Testis (tissue), 3 donors: ENCODE data around the gene MTR. TPM values are rescaled to one million over a fixed set of nuclear protein-coding genes. Genes with fewer than 3 reads are reported as not detected.
A peak's percentile ranks its signal among the peaks of the same experiment; 100 is the strongest.

ENCODE experiments used
- DNase-seq: peaks from one replicate; pipeline ENCODE4 v3.0.0-alpha.2; 2019
- H3K27ac ChIP-seq, 2 donors: fragments of 200-600 bp; sonication (generic); one replicate each; pipeline ENCODE4 v1.5.1; 2019
- H3K27me3 ChIP-seq: fragments of 200-600 bp; sonication (generic); one replicate; pipeline ENCODE4 v1.5.1; 2019
- H3K36me3 ChIP-seq: fragments of 200-600 bp; sonication (generic); one replicate; pipeline ENCODE4 v1.5.1; 2017; ENCODE audit warnings: low read depth; ENCODE audit errors: missing control alignments
- H3K4me1 ChIP-seq: fragments of 200-600 bp; sonication (generic); one replicate; pipeline ENCODE4 v1.5.1; 2019
- H3K4me3 ChIP-seq, 2 donors: fragments of 200-600 bp; sonication (generic); one replicate each; pipeline ENCODE4 v1.5.1; 2017 to 2019
- H3K9me3 ChIP-seq: fragments of 200-600 bp; sonication (generic); one replicate; pipeline ENCODE4 v1.5.1; 2017
- POLR2A ChIP-seq: fragments of 450-650 bp; IDR thresholded peaks from one replicate; pipeline ENCODE4 v1.6.1; 2017; ENCODE audit warnings: antibody characterized with exemption, mild to moderate bottlenecking, moderate library complexity
- whole genome bisulfite sequencing, 2 donors: methylation state at CpG; one replicate each; pipeline ENCODE4 v1.1.5; 2018; 5-methylcytosine and 5-hydroxymethylcytosine counted together
- intact Hi-C: fragments of 100-400 bp; cut with DNase I; formaldehyde crosslinking; loops from one replicate; pipeline ENCODE4 v1.15.1; 2023; ENCODE audit warnings: low total_unique reads
- polyA plus RNA-seq: library from polyadenylated mRNA; stranded (reverse); fragments of 350-450 nt; fragmentation: Illumina TruSeq; extraction: RNeasy Lipid Tissue Mini Kit (QIAGEN cat#74804); gene quantifications from one replicate; pipeline ENCODE4 v1.2.3, GENCODE V29; 2014; ENCODE audit warnings: low read depth, low replicate concordance; ENCODE audit not compliant: insufficient read depth
- total RNA-seq, 2 donors: library from RNA; depleted of rRNA; stranded (reverse); fragments of >200 nt; gene quantifications; one replicate each; pipeline ENCODE4 v1.2.3, GENCODE V29; 2016
- TF ChIP-seq, protein P1 (sequence below), 3 experiments: fragments of 450-650 bp in 2 of 3; fragments of 200-600 bp in 1 of 3; sonication (generic) in 1 of 3; IDR thresholded peaks; one replicate each; pipeline ENCODE4 v1.5.1; 2016 to 2019; ENCODE audit warnings: antibody characterized with exemption in 3 of 3, mild to moderate bottlenecking in 2 of 3, moderate library complexity in 1 of 3

The MTR gene
- total and polyA plus RNA-seq, 3 donors from 2014 or later = 23.4 to 65.4 (median 54.0) TPM

DNA sequence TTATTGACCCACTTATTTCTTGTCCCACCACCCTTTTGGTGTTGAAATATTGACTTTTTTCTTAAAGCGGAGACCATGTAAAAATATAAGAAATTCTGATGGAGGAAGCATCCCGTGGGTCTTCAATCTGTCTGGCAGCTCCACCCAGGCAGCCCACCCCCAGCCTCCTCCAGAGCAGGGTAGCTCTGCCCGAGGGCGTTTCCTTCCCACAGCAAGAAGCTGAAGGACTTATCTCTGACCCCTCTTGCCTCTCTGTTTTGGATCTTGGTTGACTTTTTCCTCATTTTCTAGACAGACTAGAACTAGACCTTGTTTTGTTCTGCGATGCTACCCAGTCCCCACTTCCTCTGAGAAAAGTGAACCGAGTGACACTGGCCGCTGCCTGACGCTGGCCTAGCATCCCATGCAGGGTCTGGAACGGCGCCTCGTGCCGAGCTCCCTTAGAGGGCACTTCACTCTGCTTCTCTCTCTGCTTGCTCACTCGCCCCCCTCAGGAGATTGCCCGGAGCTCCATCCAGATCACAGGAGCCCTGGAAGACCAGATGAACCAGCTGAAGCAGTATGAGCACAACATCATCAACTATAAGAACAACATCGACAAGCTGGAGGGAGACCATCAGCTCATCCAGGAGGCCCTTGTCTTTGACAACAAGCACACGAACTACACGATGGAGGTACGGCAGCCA is 40.4 kb upstream of the MTR start:
- no peak overlapping the region for H3K4me3 ChIP-seq
- no peaks in the 10 kb centered on the region for H3K27me3 ChIP-seq
- H3K27ac ChIP-seq = no peak overlapping the region
- TF ChIP-seq, protein P1, sequence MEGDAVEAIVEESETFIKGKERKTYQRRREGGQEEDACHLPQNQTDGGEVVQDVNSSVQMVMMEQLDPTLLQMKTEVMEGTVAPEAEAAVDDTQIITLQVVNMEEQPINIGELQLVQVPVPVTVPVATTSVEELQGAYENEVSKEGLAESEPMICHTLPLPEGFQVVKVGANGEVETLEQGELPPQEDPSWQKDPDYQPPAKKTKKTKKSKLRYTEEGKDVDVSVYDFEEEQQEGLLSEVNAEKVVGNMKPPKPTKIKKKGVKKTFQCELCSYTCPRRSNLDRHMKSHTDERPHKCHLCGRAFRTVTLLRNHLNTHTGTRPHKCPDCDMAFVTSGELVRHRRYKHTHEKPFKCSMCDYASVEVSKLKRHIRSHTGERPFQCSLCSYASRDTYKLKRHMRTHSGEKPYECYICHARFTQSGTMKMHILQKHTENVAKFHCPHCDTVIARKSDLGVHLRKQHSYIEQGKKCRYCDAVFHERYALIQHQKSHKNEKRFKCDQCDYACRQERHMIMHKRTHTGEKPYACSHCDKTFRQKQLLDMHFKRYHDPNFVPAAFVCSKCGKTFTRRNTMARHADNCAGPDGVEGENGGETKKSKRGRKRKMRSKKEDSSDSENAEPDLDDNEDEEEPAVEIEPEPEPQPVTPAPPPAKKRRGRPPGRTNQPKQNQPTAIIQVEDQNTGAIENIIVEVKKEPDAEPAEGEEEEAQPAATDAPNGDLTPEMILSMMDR (IDR thresholded peaks at IDR 0.05) = no peak
- no peak for TF ChIP-seq POLR2A
- no peaks in the 10 kb centered on the region for H3K36me3 ChIP-seq
- no peak for DNase-seq
- intact Hi-C loops = no loop called here
- no peaks in the 10 kb centered on the region for H3K9me3 ChIP-seq
- 90 to 93% methylated on average over 18 of the region's 18 CpGs for WGBS, 2 donors
- H3K4me1 ChIP-seq = no peaks in the 10 kb centered on the region

DNA sequence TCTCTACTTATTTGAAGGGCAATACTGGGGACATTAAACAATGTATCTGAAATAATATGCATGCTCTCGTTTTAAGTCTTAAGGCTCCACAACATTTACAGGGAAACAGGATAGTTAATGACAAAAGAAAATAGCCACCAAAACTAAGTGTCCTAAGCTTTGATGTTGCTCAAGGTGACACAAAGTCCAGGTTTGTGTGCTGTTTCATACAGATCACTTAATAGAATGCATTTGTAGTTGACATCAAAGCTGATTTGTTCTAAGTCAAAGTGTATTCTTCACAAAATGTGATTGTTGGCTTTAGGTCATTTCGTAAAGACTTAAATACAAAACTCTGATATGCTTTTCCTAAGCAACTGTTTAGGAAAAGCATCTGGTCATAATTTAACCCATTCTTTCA is 37.5 kb upstream of the MTR start:
- intact Hi-C loops = no loop called here
- TF ChIP-seq, protein P1 (IDR thresholded peaks at IDR 0.05) = no peak
- no peak for TF ChIP-seq POLR2A
- 82 to 87% methylated on average over 2 of the region's 2 CpGs for WGBS, 2 donors

DNA sequence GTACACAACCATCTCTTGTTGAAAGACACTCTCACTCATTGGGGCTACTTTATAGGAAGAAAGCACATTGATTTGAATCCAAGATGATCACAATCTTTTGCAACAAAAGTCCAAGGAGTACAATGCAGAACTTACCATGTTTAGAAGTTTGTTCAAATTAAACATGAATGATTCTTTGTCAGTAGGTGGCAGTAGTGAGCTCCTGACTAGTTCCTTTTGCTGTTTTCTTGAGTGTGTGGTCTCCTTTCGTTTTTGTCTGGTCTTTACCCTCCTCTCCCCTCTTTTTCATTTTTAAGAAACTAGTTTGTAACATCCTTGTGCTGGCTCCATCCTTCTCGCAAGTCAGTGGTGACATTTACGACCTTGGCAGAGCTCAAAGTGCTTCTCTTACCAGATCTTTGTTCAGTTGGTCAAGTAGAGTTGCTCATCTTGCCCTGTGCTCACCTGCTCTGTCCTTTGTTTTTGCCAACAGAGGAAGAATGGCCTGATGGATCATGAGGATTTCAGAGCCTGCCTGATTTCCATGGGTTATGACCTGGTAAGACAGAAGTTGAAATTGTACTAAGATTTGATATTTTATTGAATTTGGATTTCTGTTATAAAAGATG is 35.7 kb upstream of the MTR start:
- Histone ChIP-seq H3K36me3 (no peaks in the 10 kb centered on the region), H3K9me3 (no peaks in the 10 kb centered on the region), H3K27ac (no peak overlapping the region), H3K27me3 (no peaks in the 10 kb centered on the region), H3K4me1 (no peaks in the 10 kb centered on the region), H3K4me3 (no peak overlapping the region)
- no peak for DNase-seq
- TF ChIP-seq POLR2A = no peak
- TF ChIP-seq, protein P1 (IDR thresholded peaks at IDR 0.05) = peak in 2 of 3 experiments; percentile 50 to 63
- intact Hi-C loops = no loop called here
- WGBS, 2 donors = 48 to 51% methylated on average over 3 of the region's 3 CpGs

More for the DNA sequence above, 37.5 kb upstream of the MTR start:
- H3K36me3 ChIP-seq = no peaks in the 10 kb centered on the region
- no peaks in the 10 kb centered on the region for H3K9me3 ChIP-seq
- no peak overlapping the region for H3K4me3 ChIP-seq
- H3K27ac ChIP-seq = no peak overlapping the region
- H3K27me3 ChIP-seq = no peaks in the 10 kb centered on the region
- H3K4me1 ChIP-seq = no peaks in the 10 kb centered on the region
- DNase-seq = no peak

DNA sequence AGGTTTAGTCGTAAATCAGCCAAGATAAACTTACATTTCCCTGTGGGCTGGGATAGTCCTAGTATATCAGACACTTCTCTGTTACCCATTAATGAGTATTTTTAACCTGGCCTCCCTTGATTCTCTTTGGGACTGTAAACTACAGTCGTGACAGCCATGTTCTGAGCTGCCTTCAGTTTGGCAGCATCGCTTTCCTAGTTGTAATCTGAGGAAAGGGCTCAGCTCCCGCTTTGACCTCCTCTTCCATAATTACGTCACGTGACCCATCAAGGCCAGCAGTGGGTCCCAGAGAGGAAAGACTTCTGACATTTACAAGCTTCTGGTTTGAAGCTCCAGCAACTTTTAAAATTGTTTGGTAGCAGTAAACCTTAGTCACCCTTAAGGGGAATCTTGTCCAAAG is 34.6 kb upstream of the MTR start:
- no peak for DNase-seq
- Histone ChIP-seq H3K27me3 (no peaks in the 10 kb centered on the region), H3K36me3 (no peaks in the 10 kb centered on the region), H3K9me3 (no peaks in the 10 kb centered on the region), H3K27ac (no peak overlapping the region), H3K4me3 (no peak overlapping the region), H3K4me1 (no peaks in the 10 kb centered on the region)
- intact Hi-C loops = no loop called here
- TF ChIP-seq POLR2A = no peak
- TF ChIP-seq, protein P1 (IDR thresholded peaks at IDR 0.05) = no peak
- 69 to 72% methylated on average over 6 of the region's 6 CpGs for WGBS, 2 donors

DNA sequence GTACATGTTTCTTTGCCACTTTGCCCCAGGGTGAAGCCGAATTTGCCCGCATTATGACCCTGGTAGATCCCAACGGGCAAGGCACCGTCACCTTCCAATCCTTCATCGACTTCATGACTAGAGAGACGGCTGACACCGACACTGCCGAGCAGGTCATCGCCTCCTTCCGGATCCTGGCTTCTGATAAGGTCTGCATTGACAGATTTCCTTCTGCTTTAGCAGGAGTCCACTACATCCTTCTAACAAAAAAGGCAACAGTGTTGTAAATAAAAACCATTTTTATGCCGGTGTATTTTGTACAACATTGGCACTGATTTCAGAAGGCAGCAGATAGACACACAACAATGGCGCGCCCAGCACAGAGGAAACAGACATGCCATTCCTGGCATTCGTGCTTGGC is 34.1 kb upstream of the MTR start:
- H3K27me3 ChIP-seq = no peaks in the 10 kb centered on the region
- H3K27ac ChIP-seq = no peak overlapping the region
- H3K4me1 ChIP-seq = no peaks in the 10 kb centered on the region
- no peak for DNase-seq
- intact Hi-C loops = no loop called here
- TF ChIP-seq POLR2A = no peak
- TF ChIP-seq, protein P1 (IDR thresholded peaks at IDR 0.05) = no peak
- H3K4me3 ChIP-seq = no peak overlapping the region
- no peaks in the 10 kb centered on the region for H3K9me3 ChIP-seq
- WGBS, 2 donors = 84 to 94% methylated on average over 14 of the region's 14 CpGs
- H3K36me3 ChIP-seq = no peaks in the 10 kb centered on the region
